ENCODE results near the gene KSR1.

Gene KSR1

DNA sequence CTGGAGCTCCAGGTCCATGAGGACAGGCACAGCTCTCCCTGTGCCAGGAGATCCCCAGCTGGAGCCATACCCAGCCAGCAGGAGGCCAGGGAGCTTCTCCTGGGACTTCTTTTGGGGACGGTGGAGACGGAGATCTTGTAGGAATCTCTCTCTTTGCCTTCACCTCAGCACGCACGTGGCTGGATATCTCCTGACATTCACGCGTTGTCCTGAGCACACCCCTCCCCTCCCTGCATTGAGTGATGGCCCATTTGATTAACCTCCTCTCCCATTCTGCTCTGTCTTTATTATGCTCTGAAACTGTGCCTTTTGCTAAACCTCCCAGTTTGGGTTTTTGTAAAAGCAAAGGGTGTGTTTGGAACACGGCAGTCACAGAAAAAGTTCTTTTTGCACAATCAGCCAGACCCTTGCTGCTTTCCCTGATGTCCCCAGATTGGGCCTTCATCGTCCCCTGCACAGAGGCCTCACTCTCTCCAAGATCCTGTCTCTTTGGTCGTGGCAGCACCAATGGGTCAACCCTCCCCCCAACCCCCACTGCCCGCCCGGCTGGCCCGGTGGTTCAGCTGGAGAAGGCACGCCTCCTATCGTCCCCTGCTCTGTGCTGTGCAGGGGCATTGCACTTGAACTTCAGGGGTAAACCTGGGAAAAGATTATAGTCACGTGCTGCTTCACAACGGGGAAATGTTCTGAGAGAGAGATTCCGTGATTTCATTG lies 142.2 kb downstream of the KSR1 start:
- no peaks in the 10 kb centered on the region for H3K9me3 ChIP-seq (ENCODE audit: control insufficient read depth, insufficient read depth, low read length)
- H3K4me3 ChIP-seq (ENCODE audit: low read depth, low read length), result no peak overlapping the region
- no peak overlapping the region for H3K9ac ChIP-seq (ENCODE audit: low read depth, low read length)
- H3K27me3 ChIP-seq (ENCODE audit: control insufficient read depth, insufficient read depth, low read length), result no peaks in the 10 kb centered on the region
- H3K36me3 ChIP-seq (ENCODE audit: control insufficient read depth, insufficient read depth, low read length), result peaks cover 49% of the 10 kb centered on the region
- no peaks in the 10 kb centered on the region for H3K4me1 ChIP-seq (ENCODE audit: control insufficient read depth, insufficient read depth, low read length)
- H3K27ac ChIP-seq (ENCODE audit: low read depth, low read length), result no peak overlapping the region

DNA sequence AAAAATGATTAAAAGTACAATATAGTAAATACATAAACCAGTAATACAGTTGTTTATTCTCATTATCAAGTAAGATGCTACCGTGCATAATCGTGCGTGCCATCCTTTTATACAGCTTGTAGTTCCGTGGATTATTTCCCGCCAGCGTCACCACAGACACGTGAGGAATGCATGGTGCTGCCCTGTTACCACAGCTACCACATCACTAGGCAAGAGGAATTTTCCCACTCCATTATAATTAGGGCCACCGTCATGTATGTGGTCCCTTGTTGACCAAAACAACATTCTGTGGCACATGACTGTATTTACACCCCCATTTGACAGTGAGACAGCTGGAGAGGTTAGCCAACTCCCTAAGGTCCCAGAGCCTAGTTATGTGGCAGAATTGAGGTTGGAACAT lies 144.2 kb downstream of the KSR1 start:
- no peaks in the 10 kb centered on the region for H3K27me3 ChIP-seq (ENCODE audit: control insufficient read depth, insufficient read depth, low read length)
- H3K4me3 ChIP-seq (ENCODE audit: low read depth, low read length), result no peak overlapping the region
- no peaks in the 10 kb centered on the region for H3K9me3 ChIP-seq (ENCODE audit: control insufficient read depth, insufficient read depth, low read length)
- H3K4me1 ChIP-seq (ENCODE audit: control insufficient read depth, insufficient read depth, low read length), result no peaks in the 10 kb centered on the region
- no peak overlapping the region for H3K27ac ChIP-seq (ENCODE audit: low read depth, low read length)
- H3K36me3 ChIP-seq (ENCODE audit: control insufficient read depth, insufficient read depth, low read length), result peaks cover 52% of the 10 kb centered on the region
- no peak overlapping the region for H3K9ac ChIP-seq (ENCODE audit: low read depth, low read length)

DNA sequence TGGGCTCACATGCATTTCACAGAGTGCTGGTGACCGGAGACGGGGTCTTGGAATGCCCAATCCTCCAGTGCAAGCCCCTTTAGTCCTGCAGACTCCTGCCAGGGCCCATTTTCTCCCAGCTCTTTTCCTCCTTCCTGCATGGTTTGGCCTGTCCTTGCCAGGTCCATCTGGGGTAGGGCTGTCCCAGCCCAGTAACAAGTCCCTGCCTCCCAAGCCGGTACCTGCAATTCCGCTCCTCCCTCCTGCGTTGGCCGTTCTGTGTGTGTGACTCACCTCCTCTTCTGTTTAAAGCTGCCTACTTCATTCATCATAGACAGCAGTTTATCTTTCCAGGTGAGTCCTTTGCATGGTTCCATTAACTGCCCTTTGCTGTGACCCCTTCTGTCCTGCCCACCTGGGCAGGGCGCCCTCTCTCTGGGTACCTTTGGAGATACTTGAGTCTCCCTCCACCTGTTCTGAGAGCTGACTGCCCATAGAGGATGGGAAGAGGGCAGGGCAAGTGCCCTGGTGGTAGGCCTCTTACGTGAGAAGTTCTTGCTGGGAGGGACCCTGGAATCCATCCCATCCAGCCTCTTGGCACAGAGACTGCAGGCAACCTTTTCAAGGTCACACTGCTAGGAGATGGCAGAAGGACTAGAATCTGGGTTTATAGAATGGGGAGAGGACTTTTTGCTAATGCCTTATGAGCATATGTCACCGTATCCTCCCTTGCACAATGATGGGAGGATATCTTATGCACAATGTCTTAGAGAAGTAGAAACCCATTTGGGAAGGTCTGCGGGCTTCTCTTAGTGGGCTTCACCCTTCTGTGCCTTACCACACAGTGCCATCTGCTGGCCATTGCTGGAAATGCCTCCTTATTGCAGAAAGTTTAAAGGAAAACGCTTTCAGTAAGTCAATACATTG lies 145.1 kb downstream of the KSR1 start:
- Histone ChIP-seq H3K9me3 (ENCODE audit: control insufficient read depth, insufficient read depth, low read length) (no peaks in the 10 kb centered on the region), H3K27me3 (ENCODE audit: control insufficient read depth, insufficient read depth, low read length) (no peaks in the 10 kb centered on the region), H3K27ac (ENCODE audit: low read depth, low read length) (no peak overlapping the region), H3K4me1 (ENCODE audit: control insufficient read depth, insufficient read depth, low read length) (no peaks in the 10 kb centered on the region), H3K4me3 (ENCODE audit: low read depth, low read length) (no peak overlapping the region), H3K9ac (ENCODE audit: low read depth, low read length) (no peak overlapping the region), H3K36me3 (ENCODE audit: control insufficient read depth, insufficient read depth, low read length) (peaks cover 61% of the 10 kb centered on the region)

DNA sequence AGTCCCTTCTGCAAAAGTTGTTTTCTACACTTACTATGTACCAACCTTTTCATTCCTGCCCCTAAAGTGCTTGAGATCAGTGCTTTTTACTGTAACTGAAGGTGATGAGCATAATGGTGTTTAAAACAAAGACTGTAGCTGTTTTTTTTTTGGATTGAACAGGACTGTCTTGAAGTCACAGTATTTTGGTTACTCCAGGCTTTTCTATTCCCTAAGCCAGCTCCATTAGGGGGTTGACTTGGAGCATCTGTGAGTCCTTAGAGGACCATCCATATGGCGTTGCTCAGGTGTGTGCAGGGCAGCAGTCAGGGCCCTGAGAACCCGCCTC lies 145.7 kb downstream of the KSR1 start:
- H3K4me3 ChIP-seq (ENCODE audit: low read depth, low read length), result no peak overlapping the region
- H3K36me3 ChIP-seq (ENCODE audit: control insufficient read depth, insufficient read depth, low read length), result peaks cover 65% of the 10 kb centered on the region
- no peaks in the 10 kb centered on the region for H3K4me1 ChIP-seq (ENCODE audit: control insufficient read depth, insufficient read depth, low read length)
- no peaks in the 10 kb centered on the region for H3K9me3 ChIP-seq (ENCODE audit: control insufficient read depth, insufficient read depth, low read length)
- H3K9ac ChIP-seq (ENCODE audit: low read depth, low read length), result no peak overlapping the region
- no peak overlapping the region for H3K27ac ChIP-seq (ENCODE audit: low read depth, low read length)
- H3K27me3 ChIP-seq (ENCODE audit: control insufficient read depth, insufficient read depth, low read length), result no peaks in the 10 kb centered on the region

DNA sequence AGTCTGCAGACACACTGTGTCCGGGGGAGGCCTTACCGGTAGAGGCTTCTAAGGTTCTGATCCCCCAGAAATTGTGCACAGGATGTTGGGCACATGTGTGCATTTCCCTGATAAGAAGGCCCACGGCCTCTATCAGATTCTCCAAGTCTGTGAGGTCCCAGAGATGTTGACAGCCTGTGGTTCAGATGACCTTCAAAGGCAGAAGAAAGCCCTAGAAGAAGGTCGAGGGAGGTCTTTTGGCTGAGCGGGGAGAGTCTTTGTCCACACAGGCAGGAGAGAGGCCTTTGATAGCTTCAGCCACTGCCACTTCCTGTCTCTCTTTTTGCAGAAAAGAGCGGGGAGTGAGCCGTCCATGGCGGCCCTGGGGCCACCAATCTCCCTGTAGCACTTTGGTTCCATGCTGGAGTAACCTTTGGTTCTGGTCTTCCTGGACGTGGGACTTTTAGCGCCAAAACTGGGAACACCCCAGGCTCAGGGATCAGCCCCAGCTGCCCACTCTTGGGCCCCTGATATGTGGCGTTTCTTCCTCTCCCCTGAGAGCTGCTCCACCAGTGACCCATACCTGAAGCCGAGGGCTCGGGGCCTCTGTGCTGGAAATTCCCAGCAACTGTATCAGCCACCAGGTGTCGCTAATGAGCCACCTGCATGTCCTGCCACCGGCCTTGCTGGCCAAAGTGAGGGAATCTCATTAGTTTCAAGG lies 146.6 kb downstream of the KSR1 start:
- H3K36me3 ChIP-seq (ENCODE audit: control insufficient read depth, insufficient read depth, low read length), result peaks cover 62% of the 10 kb centered on the region
- no peaks in the 10 kb centered on the region for H3K9me3 ChIP-seq (ENCODE audit: control insufficient read depth, insufficient read depth, low read length)
- H3K4me1 ChIP-seq (ENCODE audit: control insufficient read depth, insufficient read depth, low read length), result no peaks in the 10 kb centered on the region
- no peaks in the 10 kb centered on the region for H3K27me3 ChIP-seq (ENCODE audit: control insufficient read depth, insufficient read depth, low read length)
- no peak overlapping the region for H3K9ac ChIP-seq (ENCODE audit: low read depth, low read length)
- H3K27ac ChIP-seq (ENCODE audit: low read depth, low read length), result no peak overlapping the region
- no peak overlapping the region for H3K4me3 ChIP-seq (ENCODE audit: low read depth, low read length)

DNA sequence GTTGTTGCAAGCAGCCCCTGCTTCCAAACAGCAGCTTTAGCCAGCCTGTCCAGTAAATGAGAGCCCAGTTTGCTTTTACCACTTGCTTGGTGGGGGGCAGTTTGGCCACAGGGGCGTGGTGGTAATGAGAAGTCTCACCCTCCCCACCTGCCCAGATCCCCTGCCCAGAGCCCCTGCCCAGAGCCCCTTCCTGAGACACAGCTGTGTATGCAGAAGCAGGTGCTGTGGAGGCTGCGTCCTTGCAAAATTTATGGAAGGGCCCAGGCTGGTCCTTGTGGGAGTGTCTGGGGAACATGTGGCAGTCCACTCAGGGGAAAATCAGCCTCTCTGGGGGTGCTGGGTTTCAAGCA lies 147.1 kb downstream of the KSR1 start:
- H3K36me3 ChIP-seq (ENCODE audit: control insufficient read depth, insufficient read depth, low read length), result peaks cover 63% of the 10 kb centered on the region
- no peaks in the 10 kb centered on the region for H3K27me3 ChIP-seq (ENCODE audit: control insufficient read depth, insufficient read depth, low read length)
- no peaks in the 10 kb centered on the region for H3K4me1 ChIP-seq (ENCODE audit: control insufficient read depth, insufficient read depth, low read length)
- H3K27ac ChIP-seq (ENCODE audit: low read depth, low read length), result no peak overlapping the region
- no peak overlapping the region for H3K4me3 ChIP-seq (ENCODE audit: low read depth, low read length)
- H3K9ac ChIP-seq (ENCODE audit: low read depth, low read length), result no peak overlapping the region
- H3K9me3 ChIP-seq (ENCODE audit: control insufficient read depth, insufficient read depth, low read length), result no peaks in the 10 kb centered on the region

DNA sequence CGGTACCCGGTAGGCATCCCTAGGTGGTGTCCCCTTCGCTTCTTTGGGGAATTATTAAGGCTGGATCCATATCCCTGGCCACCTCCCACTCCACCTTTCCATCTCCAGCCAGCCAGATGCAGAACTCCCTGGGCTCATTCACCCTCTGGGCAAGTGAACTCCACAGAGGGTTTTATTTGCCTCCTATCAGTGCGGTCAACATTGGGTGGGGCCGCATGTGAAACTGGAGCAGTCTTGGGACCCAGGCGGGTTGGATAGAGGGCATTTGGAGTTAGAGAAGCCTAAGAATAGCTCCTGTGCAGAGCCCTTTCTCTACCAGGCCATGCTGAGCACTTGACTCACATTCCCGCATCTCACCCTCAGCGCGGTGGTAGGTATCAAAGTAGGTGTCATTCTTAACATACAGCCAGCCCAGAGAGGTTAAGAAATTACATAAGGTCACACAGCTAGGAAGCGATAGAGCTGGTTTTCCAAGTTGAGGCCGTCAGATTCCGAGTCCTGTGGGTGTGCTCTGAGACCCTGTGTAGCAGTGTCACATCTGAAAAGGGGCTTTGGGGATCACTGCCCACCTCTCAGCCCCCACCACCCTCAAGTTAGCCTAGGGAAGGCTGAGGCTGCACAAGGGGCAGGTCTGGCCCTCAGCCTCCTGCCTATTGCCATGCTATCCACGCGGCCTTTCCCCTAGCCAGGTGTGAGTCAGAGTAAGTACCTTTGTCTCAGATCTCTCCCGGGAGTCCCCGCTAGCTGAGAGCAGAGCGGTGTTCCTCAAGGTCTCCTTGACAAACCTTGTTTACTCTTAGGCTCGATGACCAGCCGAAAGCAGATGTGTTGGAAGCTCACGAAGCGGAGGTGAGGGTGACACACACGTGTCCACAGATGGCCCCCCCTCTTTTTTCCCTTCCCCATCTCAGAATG lies 147.9 kb downstream of the KSR1 start:
- no peaks in the 10 kb centered on the region for H3K9me3 ChIP-seq (ENCODE audit: control insufficient read depth, insufficient read depth, low read length)
- H3K27ac ChIP-seq (ENCODE audit: low read depth, low read length), result no peak overlapping the region
- no peaks in the 10 kb centered on the region for H3K27me3 ChIP-seq (ENCODE audit: control insufficient read depth, insufficient read depth, low read length)
- peaks cover 66% of the 10 kb centered on the region for H3K36me3 ChIP-seq (ENCODE audit: control insufficient read depth, insufficient read depth, low read length)
- H3K9ac ChIP-seq (ENCODE audit: low read depth, low read length), result no peak overlapping the region
- H3K4me3 ChIP-seq (ENCODE audit: low read depth, low read length), result no peak overlapping the region
- H3K4me1 ChIP-seq (ENCODE audit: control insufficient read depth, insufficient read depth, low read length), result no peaks in the 10 kb centered on the region

DNA sequence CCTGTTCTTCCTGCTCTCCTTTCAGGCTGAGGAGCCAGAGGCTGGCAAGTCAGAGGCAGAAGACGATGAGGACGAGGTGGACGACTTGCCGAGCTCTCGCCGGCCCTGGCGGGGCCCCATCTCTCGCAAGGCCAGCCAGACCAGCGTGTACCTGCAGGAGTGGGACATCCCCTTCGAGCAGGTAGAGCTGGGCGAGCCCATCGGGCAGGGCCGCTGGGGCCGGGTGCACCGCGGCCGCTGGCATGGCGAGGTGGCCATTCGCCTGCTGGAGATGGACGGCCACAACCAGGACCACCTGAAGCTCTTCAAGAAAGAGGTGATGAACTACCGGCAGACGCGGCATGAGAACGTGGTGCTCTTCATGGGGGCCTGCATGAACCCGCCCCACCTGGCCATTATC lies 149.2 kb downstream of the KSR1 start:
- Histone ChIP-seq H3K4me3 (ENCODE audit: low read depth, low read length) (no peak overlapping the region), H3K9me3 (ENCODE audit: control insufficient read depth, insufficient read depth, low read length) (no peaks in the 10 kb centered on the region), H3K9ac (ENCODE audit: low read depth, low read length) (no peak overlapping the region), H3K36me3 (ENCODE audit: control insufficient read depth, insufficient read depth, low read length) (peaks cover 76% of the 10 kb centered on the region), H3K4me1 (ENCODE audit: control insufficient read depth, insufficient read depth, low read length) (no peaks in the 10 kb centered on the region), H3K27ac (ENCODE audit: low read depth, low read length) (no peak overlapping the region), H3K27me3 (ENCODE audit: control insufficient read depth, insufficient read depth, low read length) (no peaks in the 10 kb centered on the region)

DNA sequence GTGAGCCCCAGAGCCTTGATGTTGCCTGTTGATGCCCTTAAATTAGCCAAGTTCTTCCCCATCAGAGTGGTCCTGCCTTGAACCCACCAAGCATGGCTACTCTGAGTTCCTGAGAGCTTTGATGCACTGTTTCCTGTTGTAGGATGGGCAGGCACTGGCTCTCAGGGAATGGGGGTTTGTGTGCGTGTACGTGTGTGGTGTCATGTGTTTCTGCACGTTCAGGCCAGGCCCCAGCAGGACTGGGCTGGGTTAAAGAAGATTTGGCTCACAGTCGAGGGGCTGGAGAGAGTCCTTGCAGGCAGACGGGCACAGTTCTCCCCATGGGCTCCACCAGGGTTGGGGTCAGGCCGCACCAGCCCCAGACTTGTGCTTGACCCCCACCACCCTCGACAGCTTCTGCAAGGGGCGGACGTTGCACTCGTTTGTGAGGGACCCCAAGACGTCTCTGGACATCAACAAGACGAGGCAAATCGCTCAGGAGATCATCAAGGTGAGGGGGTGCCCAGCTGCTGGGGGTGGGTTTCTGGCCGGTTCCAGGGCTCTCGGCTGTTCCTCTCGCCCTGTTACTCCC lies 151.4 kb downstream of the KSR1 start:
- Histone ChIP-seq H3K36me3 (ENCODE audit: control insufficient read depth, insufficient read depth, low read length) (peaks cover 80% of the 10 kb centered on the region), H3K4me1 (ENCODE audit: control insufficient read depth, insufficient read depth, low read length) (no peaks in the 10 kb centered on the region), H3K4me3 (ENCODE audit: low read depth, low read length) (no peak overlapping the region), H3K27me3 (ENCODE audit: control insufficient read depth, insufficient read depth, low read length) (no peaks in the 10 kb centered on the region), H3K27ac (ENCODE audit: low read depth, low read length) (no peak overlapping the region), H3K9me3 (ENCODE audit: control insufficient read depth, insufficient read depth, low read length) (no peaks in the 10 kb centered on the region), H3K9ac (ENCODE audit: low read depth, low read length) (no peak overlapping the region)

Measured in HUES48 (cell line).